Natural killer cell (primary cell): Measurements from ENCODE around the gene LAMC1. TPM values are rescaled to one million over a fixed set of nuclear protein-coding genes. Genes with fewer than 3 reads are reported as not detected.

Experiments
- ATAC-seq, 3 donors: fragments of 150-1000 bp in 2 of 3; fragments of 200-7000 bp in 1 of 3; cut with Tn5 transposase; 1 replicate in 1 of 3; 2 replicates in 2 of 3; pipeline ENCODE4 v1.10.0; 2021; ENCODE audit warnings: mild to moderate bottlenecking in 2 of 3, moderate library complexity in 2 of 3
- DNase-seq, 2 donors: peaks; one replicate each; pipeline versions ENCODE4 v3.0.0 to v3.0.0-alpha.2; 2013 to 2021; ENCODE audit warnings: mixed read lengths in 1 of 2
- H3K27ac ChIP-seq: one replicate; pipeline ENCODE4 v1.5.1; 2013; ENCODE audit warnings: mild to moderate bottlenecking, low read length
- H3K27me3 ChIP-seq: one replicate; pipeline ENCODE4 v1.6.1; 2013; ENCODE audit warnings: low read length; ENCODE audit not compliant: control insufficient read depth, insufficient read depth
- H3K36me3 ChIP-seq: one replicate; pipeline ENCODE4 v1.6.1; 2013; ENCODE audit warnings: low read length; ENCODE audit not compliant: control insufficient read depth, insufficient read depth
- H3K4me1 ChIP-seq: one replicate; pipeline ENCODE4 v1.6.1; 2013; ENCODE audit warnings: low read length; ENCODE audit not compliant: control insufficient read depth, insufficient read depth
- H3K4me3 ChIP-seq: one replicate; pipeline ENCODE4 v1.5.1; 2013; ENCODE audit warnings: low read length
- H3K9me3 ChIP-seq: one replicate; pipeline ENCODE4 v1.6.1; 2013; ENCODE audit warnings: low read length; ENCODE audit not compliant: control insufficient read depth, insufficient read depth
- H3K27ac Mint-ChIP-seq, 2 donors: one replicate each; pipeline ENCODE4 v1.8.0; 2022; ENCODE audit warnings: mild to moderate bottlenecking in 2 of 2, mixed read lengths in 2 of 2, moderate library complexity in 1 of 2
- H3K27me3 Mint-ChIP-seq, 2 donors: one replicate each; pipeline ENCODE4 v1.8.0; 2022; ENCODE audit warnings: low read depth in 2 of 2, mixed read lengths in 2 of 2
- H3K36me3 Mint-ChIP-seq: one replicate; pipeline ENCODE4 v1.8.0; 2022; ENCODE audit warnings: mixed read lengths
- H3K4me1 Mint-ChIP-seq, 2 donors: one replicate each; pipeline ENCODE4 v1.8.0; 2022; ENCODE audit warnings: mixed read lengths in 2 of 2
- H3K4me3 Mint-ChIP-seq: one replicate; pipeline ENCODE4 v1.8.0; 2022; ENCODE audit warnings: mild to moderate bottlenecking, moderate library complexity, mixed read lengths
- H3K9me3 Mint-ChIP-seq, 2 donors: one replicate each; pipeline ENCODE4 v1.8.0; 2022; ENCODE audit warnings: mixed read lengths in 2 of 2
- CTCF ChIP-seq: fragments of 200-600 bp; IDR thresholded peaks from one replicate; pipeline ENCODE4 v1.8.0; 2022; ENCODE audit warnings: antibody characterized with exemption
- WGBS: methylation state at CpG from one replicate; pipeline ENCODE4 v1.1.7; 2013; ENCODE audit warnings: missing lambda C conversion rate; ENCODE audit not compliant: insufficient coverage; 5-methylcytosine and 5-hydroxymethylcytosine counted together
- intact Hi-C: fragments of 100-400 bp; cut with micrococcal nuclease; formaldehyde crosslinking; loops from one replicate; pipeline ENCODE4 v1.14.2; 2022
- total RNA-seq, 4 donors: library from RNA; stranded (reverse); fragments of 120-200 nt in 1 of 4; gene quantifications; one replicate each; pipeline versions ENCODE4 v1.2.3 to v1.2.4, GENCODE V29; 2013 to 2022

Gene LAMC1
- total RNA-seq, 3 donors from 2014 or later (not counting 1 experiment from before 2014, with no cell fraction given) = 0.33 to 0.66 (median 0.58) TPM

GRCh38 chr1:183165456-183165855 lies 142.2 kb downstream of the LAMC1 start:
- Histone ChIP-seq H3K9me3 (no peaks in the 10 kb centered on the region), H3K27me3 (no peaks in the 10 kb centered on the region), H3K4me1 (no peaks in the 10 kb centered on the region), H3K4me3 (no peak overlapping the region), H3K36me3 (no peaks in the 10 kb centered on the region), H3K27ac (no peak overlapping the region)
- no peaks in the 10 kb centered on the region for H3K36me3 Mint-ChIP-seq
- DNase-seq (no peak), ATAC-seq (no peak)
- H3K4me1 Mint-ChIP-seq = no peaks in the 10 kb centered on the region
- WGBS = 78% methylated on average over 2 of the region's 2 CpGs
- intact Hi-C loops = no loop called here
- TF ChIP-seq CTCF = no peak
- no peak overlapping the region for H3K4me3 Mint-ChIP-seq
- no peaks in the 10 kb centered on the region for H3K9me3 Mint-ChIP-seq
- no peak overlapping the region for H3K27ac Mint-ChIP-seq
- no peaks in the 10 kb centered on the region for H3K27me3 Mint-ChIP-seq

GRCh38 chr1:183166454-183166853 lies 143.2 kb downstream of the LAMC1 start:
- H3K4me1 ChIP-seq = no peaks in the 10 kb centered on the region
- no peak overlapping the region for H3K27ac ChIP-seq
- H3K27me3 ChIP-seq = no peaks in the 10 kb centered on the region
- no peaks in the 10 kb centered on the region for H3K9me3 Mint-ChIP-seq
- no peaks in the 10 kb centered on the region for H3K36me3 Mint-ChIP-seq
- DNase-seq (no peak), ATAC-seq (no peak)
- H3K27me3 Mint-ChIP-seq = no peaks in the 10 kb centered on the region
- no peaks in the 10 kb centered on the region for H3K36me3 ChIP-seq
- no peak overlapping the region for H3K4me3 ChIP-seq
- H3K4me3 Mint-ChIP-seq = no peak overlapping the region
- 100% methylated on average over 2 of the region's 2 CpGs for WGBS
- H3K9me3 ChIP-seq = no peaks in the 10 kb centered on the region
- TF ChIP-seq CTCF = no peak
- no peak overlapping the region for H3K27ac Mint-ChIP-seq
- intact Hi-C loops = no loop called here
- H3K4me1 Mint-ChIP-seq = no peaks in the 10 kb centered on the region

GRCh38 chr1:183167676-183168075 lies 144.5 kb downstream of the LAMC1 start:
- no peak overlapping the region for H3K4me3 ChIP-seq
- intact Hi-C loops = no loop called here
- no peak for TF ChIP-seq CTCF
- no peaks in the 10 kb centered on the region for H3K4me1 ChIP-seq
- no peaks in the 10 kb centered on the region for H3K36me3 ChIP-seq
- H3K27ac ChIP-seq = no peak overlapping the region
- no peaks in the 10 kb centered on the region for H3K4me1 Mint-ChIP-seq
- no peaks in the 10 kb centered on the region for H3K36me3 Mint-ChIP-seq
- no peaks in the 10 kb centered on the region for H3K27me3 ChIP-seq
- ATAC-seq (no peak), DNase-seq (no peak)
- no CpG with 5 or more reads among the region's 1 CpG for WGBS
- H3K9me3 ChIP-seq = no peaks in the 10 kb centered on the region
- no peak overlapping the region for H3K27ac Mint-ChIP-seq
- no peaks in the 10 kb centered on the region for H3K9me3 Mint-ChIP-seq
- no peak overlapping the region for H3K4me3 Mint-ChIP-seq
- H3K27me3 Mint-ChIP-seq = no peaks in the 10 kb centered on the region

- Mint-ChIP-seq H3K9me3 (no peaks in the 10 kb centered on the region), H3K27me3 (no peaks in the 10 kb centered on the region), H3K36me3 (no peaks in the 10 kb centered on the region), H3K27ac (no peak overlapping the region), H3K4me1 (no peaks in the 10 kb centered on the region), H3K4me3 (no peak overlapping the region)
- Histone ChIP-seq H3K36me3 (no peaks in the 10 kb centered on the region), H3K27ac (no peak overlapping the region), H3K9me3 (no peaks in the 10 kb centered on the region), H3K27me3 (no peaks in the 10 kb centered on the region), H3K4me1 (no peaks in the 10 kb centered on the region), H3K4me3 (no peak overlapping the region)
- DNase-seq = no peak
- TF ChIP-seq CTCF = no peak
- WGBS = 77% methylated on average over 2 of the region's 3 CpGs
- no peak for ATAC-seq
- intact Hi-C loops = no loop called here
Observed at GRCh38 chr1:183168308-183168707, 145.1 kb downstream of the LAMC1 start.
